ENCODE results near the gene SKP2. TPM values are rescaled to one million over a fixed set of nuclear protein-coding genes. Genes with fewer than 3 reads are reported as not detected.

Gene SKP2
- polyA plus RNA-seq, 1 donor from 2014 or later: 26.0 TPM

- Histone ChIP-seq H3K4me2 (ENCODE audit: low read length) (no peak overlapping the region), H3K79me2 (replicated peaks; ENCODE audit: insufficient read depth, low read length) (no peaks in the 10 kb centered on the region), H3K9me2 (ENCODE audit: insufficient read depth, low read length) (no peaks in the 10 kb centered on the region), H3K4me3 (ENCODE audit: low read length) (no peak overlapping the region), H3K9me3 (ENCODE audit: low read length) (no peaks in the 10 kb centered on the region), H2AFZ (ENCODE audit: low read depth, low read length) (no peak overlapping the region), H4K20me1 (ENCODE audit: insufficient read depth) (no peaks in the 10 kb centered on the region), H3K27ac (ENCODE audit: low read length) (no peak overlapping the region), H3K27me3 (ENCODE audit: insufficient read depth, low read depth, low read length) (no peaks in the 10 kb centered on the region), H3K36me3 (ENCODE audit: insufficient read depth, low read length) (peaks cover 11% of the 10 kb centered on the region), H3K9ac (ENCODE audit: low read length) (no peak overlapping the region), H3F3A (ENCODE audit: insufficient read depth, low read length, poor library complexity, severe bottlenecking) (no peaks in the 10 kb centered on the region)
- no peak for TF ChIP-seq RAD21 (conservative IDR thresholded peaks at IDR 0.05)
- no peak for TF ChIP-seq MXI1 (conservative IDR thresholded peaks at IDR 0.05; ENCODE audit: poor library complexity, severe bottlenecking)
- no peak for TF ChIP-seq EZH2 (IDR thresholded peaks at IDR 0.05; ENCODE audit: borderline replicate concordance, insufficient read depth, low read length, poor library complexity, severe bottlenecking)
- no peak for TF ChIP-seq TAF1 (IDR thresholded peaks at IDR 0.05; ENCODE audit: low read depth)
- TF ChIP-seq REST (IDR thresholded peaks at IDR 0.05; ENCODE audit: borderline replicate concordance): no peak
Observed at GRCh38 chr5:36170832-36171424, 19.0 kb downstream of the SKP2 start.

- no peaks in the 10 kb centered on the region for H3F3A ChIP-seq (ENCODE audit: insufficient read depth, low read length, poor library complexity, severe bottlenecking)
- no peak overlapping the region for H2AFZ ChIP-seq (ENCODE audit: low read depth, low read length)
- H3K36me3 ChIP-seq (ENCODE audit: insufficient read depth, low read length): peaks cover 11% of the 10 kb centered on the region
- no peaks in the 10 kb centered on the region for H3K9me2 ChIP-seq (ENCODE audit: insufficient read depth, low read length)
- H3K4me3 ChIP-seq (ENCODE audit: low read length): no peak overlapping the region
- H3K4me2 ChIP-seq (ENCODE audit: low read length): no peak overlapping the region
- no peak overlapping the region for H3K9ac ChIP-seq (ENCODE audit: low read length)
- H3K79me2 ChIP-seq (replicated peaks; ENCODE audit: insufficient read depth, low read length): no peaks in the 10 kb centered on the region
- H3K27me3 ChIP-seq (ENCODE audit: insufficient read depth, low read depth, low read length): no peaks in the 10 kb centered on the region
- H3K27ac ChIP-seq (ENCODE audit: low read length): no peak overlapping the region
- H3K9me3 ChIP-seq (ENCODE audit: low read length): no peaks in the 10 kb centered on the region
- H4K20me1 ChIP-seq (ENCODE audit: insufficient read depth): no peaks in the 10 kb centered on the region
- TF ChIP-seq REST (IDR thresholded peaks at IDR 0.05; ENCODE audit: borderline replicate concordance): no peak
- no peak for TF ChIP-seq CTCF (IDR thresholded peaks at IDR 0.05; ENCODE audit: poor library complexity, severe bottlenecking)
- TF ChIP-seq POLR2AphosphoS5 (IDR thresholded peaks at IDR 0.05): no peak
- no peak for TF ChIP-seq MXI1 (conservative IDR thresholded peaks at IDR 0.05; ENCODE audit: poor library complexity, severe bottlenecking)
- no peak for TF ChIP-seq TAF1 (IDR thresholded peaks at IDR 0.05; ENCODE audit: low read depth)
- TF ChIP-seq EZH2 (IDR thresholded peaks at IDR 0.05; ENCODE audit: borderline replicate concordance, insufficient read depth, low read length, poor library complexity, severe bottlenecking): no peak
- TF ChIP-seq SMC3 (conservative IDR thresholded peaks at IDR 0.05; ENCODE audit: poor library complexity): no peak
- TF ChIP-seq RAD21 (conservative IDR thresholded peaks at IDR 0.05): no peak
- no peak for TF ChIP-seq EP300 (conservative IDR thresholded peaks at IDR 0.05; ENCODE audit: poor library complexity, severe bottlenecking)
Observed at GRCh38 chr5:36172599-36172998, 20.7 kb downstream of the SKP2 start.

Data from neural cell (in vitro differentiated cells).